HG03064 (cell line): ENCODE measurements around the gene SLC35E2B.
"Not testable (repeated sequence)": the region's sequence is repeated elsewhere in the genome, so short reads cannot be mapped to it uniquely, and the experiment has no call there.

ENCODE experiments used
- ATAC-seq: cut with Tn5 transposase; IDR thresholded peaks from one replicate; pipeline ENCODE4 v1.9.1; 2021; ENCODE audit warnings: low read depth; ENCODE audit not compliant: unreplicated experiment

SLC35E2B gene

DNA sequence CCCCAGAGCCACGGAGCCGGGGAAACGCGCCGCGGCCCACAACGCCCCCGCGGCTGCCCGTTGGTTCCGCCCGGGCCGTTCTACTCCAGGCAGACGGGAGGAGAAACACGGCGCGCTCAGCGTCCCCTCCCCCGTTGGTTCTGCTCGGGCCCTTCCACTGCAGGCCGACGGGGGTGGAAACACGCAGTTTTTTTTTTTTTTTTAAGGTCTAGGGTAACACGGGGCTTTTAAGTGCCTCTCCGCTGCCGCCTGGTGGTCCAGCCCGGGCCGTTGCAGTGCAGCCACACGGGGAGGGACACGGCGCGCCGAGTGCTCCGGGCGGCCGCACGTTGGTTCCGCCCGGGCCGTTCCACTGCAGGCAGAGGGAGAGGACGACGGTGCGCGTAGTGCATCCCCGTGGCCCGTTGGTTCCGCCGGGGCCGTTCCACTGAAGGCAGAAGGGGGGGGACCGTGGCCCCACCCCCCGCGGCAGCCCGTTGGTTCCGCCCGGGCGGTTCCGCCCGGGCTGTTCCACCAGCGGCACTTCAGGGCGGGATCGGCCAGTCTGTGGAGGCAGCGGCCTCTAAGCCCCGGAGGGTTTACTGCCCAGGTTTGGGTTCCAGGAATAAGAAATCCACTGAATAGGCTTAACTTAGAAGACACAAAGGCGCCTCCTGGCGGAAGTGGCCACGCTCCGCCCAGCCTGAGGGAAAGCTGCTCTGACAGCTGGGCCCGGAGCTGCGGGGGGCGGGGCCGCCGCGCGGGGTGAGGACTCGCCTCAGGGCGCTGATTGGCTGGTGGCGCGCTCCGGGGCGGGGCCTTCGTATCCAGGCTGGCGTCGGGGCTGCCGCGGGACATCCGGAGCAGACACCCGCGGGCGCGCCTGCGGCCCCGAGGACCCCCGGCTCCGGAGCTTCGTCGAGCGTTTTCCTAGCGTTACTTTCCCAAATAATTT lies at the start of gene SLC35E2B:
Gene SLC35E2B (minus strand): TSS at position 82 of the 934 bp plus-strand sequence. CDS start 16,096 bp downstream, outside the sequence.
- ATAC-seq = peak; percentile 77

DNA sequence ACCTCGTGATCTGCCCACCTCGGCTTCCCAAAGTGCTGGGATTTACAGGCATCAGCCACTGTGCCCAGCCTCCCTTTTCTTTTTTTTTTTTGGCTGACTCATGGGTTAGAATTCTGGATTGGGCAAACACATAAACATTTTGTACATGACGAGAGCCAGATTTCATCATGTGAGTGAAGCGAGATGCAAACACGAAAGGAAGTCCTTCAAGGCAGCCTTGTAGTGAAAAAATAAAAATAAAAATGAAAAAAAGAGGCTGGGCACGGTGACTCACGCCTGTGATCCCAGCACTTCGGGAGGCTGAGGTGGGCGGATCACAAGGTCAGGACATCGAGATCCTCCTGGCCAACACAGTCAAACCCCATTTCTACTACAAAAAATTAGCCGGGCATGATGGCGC lies 48.4 kb upstream of the SLC35E2B start:
- ATAC-seq = not testable (repeated sequence)

DNA sequence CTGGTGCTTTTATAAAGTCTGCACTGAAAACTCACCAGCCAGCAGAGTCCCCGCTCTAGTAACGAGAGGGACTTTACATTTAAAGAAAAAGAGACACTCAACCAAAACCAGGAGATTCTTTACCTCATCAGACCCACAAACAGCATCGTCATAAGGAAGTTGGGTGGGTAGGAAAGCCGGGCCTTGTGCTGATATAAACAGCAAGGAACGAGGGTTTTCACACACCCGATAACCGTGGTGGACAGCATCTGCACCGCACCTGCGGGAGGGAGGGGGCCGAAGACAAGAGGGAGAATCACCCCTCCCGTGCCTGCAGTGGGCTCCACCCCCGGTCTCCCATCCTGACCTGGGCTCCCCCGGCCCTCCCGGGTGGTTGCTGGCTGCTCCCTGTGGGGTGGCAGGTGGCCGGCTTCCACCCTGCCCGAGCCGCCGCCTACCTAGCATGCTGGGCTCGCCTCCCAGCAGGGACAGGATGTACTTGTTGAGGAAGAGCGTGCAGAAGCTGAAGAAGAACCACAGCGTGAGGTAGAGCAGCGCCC lies 46.3 kb upstream of the SLC35E2B start:
- not testable (repeated sequence) for ATAC-seq

DNA sequence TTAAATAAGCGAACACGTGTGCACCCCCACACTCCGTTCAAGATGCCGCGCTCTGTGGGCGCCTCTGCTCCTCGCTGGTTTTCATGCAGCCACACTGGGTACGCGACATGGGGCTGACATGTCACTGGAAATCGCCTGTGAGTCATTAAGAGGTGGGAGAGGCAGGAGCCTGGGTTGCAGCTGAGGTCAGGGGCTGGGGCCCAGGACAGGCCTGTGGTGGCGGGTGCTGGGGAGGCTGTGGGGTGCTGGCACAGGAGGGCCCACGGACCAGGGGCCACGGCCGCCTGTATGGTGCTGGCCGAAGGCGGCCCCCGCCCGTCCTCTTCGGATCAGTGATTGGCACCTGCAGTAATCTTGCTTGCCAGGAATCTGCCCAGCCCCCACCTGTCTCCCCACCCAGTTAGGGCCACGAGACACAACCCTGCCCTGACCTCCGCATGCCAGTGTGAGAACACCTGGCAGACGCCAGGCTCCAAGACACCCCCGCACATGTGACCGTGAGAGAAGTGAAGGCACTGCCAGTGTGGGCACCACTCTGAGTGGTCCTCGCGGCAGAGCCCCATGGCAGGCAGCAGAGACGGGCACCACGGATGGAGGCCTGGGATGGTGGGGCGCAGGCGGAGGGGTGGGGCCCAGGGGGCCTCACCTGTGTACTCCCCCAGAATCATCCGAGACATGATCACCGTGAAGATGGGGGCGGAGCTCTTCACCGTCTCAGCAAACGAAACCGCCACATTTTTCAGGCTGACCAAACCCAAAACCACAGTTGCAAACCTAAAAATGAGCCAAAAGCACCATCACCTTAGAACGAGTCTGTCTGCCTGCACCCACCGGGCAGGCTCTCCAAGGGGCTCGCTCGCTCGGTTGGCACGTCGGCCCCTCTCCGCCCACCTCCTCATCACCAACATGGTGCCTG lies 45.3 kb upstream of the SLC35E2B start:
- not testable (repeated sequence) for ATAC-seq

DNA sequence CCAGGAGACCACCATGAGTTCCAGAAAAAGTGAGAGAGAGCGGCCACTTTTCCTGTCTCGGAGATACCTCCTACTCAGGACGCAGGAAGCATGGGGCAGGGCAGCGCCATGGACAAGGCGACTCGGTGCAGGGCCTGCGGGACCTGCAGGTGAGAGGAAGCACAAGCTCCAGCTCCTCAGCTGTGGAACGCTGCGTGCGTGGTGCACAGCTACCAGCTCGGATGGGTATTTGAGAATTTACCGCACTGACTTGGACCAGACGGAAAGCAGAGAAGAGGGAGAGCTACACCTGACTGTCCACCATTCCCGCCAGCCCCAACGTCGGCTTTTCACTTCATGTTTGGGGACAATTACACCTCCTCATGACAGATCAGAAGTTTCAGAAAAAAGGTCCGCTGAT lies 39.8 kb upstream of the SLC35E2B start:
- no peak for ATAC-seq

DNA sequence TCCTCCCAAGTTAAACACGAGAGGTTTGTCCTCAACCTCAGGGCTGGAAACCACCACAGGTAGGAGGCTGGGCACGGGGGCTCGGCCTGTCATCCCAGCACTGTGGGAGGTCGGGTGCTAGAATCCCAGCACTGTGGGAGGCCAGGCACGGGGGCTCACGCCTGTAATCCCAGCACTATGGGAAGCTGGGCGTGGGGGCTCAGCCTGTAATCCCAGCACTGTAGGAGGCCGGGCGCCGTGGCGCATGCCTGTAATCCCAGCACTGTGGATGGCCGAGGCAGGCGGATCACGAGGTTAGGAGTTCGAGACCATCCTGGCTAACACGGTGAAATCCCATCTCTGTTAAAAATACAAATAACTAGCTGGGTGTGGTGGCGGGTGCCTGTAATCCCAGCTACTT lies 38.3 kb upstream of the SLC35E2B start:
- no peak for ATAC-seq

DNA sequence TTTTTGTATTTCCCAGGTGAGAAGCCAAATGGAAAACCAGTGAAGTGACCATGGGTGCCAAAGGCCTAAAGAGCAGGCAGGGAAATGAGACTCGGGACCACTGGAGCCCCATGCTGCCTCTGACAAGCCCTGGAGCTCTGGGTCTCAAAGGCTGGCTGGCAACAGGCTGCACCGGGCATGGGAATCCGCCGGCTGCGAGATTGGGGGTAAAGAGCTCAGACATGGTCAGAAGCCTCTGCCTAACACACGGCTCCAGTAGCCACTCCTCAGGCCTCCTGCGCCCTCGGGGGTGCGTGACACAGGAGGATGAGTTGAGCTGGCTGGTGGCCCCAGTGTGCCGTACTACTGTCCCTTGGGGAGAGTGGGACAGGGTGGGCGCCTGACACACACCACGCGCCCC lies 37.6 kb upstream of the SLC35E2B start:
- not testable (repeated sequence) for ATAC-seq

DNA sequence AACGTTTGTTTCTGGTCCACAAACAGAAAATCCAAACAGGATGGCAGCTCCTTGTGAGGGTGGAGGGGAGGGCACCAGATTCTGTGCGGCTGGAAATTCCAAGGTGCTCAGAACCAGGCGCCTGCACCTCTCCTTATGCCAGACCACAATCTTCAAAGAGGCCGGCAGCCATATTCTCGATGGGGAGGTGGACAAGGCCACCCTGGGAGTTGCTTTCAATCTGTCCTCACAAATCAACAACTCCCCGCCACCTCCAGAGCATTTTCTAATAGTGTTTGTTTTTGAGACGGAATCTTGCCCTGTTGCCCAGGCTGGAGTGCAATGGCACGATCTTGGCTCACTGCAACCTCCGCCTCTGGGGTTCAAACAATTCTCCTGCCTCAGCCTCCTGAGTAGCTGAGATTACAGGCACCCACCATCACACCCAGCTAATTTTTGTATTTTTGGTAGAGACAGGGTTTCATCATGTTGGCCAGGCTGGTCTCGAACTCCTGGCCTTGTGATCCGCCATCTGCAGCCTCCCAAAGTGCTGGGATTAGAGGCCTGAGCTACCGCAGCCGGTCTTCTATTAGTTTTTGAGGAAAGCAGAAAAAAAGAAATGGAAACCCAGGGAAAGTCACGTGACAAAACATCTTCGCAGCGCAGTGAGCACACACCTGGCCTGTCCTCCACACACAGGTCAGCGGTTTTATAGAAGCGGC lies 36.7 kb upstream of the SLC35E2B start:
- ATAC-seq = not testable (repeated sequence)

DNA sequence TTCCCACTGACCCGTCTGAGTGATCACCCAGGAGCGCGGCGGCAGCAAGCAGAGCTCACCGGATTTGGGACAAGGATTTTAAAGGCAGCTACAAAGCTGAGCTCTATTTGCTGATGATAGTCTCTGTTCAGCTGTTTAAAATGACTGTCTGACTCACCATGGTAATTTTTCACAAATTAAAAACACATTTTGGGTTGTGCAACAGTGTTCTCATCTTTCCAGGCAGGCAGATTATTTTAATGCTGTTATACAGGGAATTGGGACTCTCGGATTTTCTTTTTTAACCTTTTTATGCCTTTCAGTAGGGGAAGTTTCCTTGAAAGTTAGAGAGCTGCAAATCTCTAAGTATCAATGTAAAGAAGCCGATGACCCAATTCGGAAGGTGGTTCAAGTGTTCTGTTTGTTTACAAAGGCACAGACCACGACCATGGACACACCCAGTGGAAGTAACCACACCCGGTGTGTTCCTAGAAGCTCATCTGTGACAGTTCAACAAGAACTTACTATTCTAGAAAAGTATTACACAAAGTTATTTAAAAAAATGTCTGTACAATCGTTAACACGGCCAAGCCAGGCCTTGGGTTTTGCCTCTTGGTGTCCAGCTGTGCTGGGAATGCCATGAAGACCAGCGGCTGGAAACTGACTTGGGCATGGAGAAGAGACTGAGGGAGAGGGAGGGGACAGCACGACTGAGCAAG lies 35.9 kb upstream of the SLC35E2B start:
- not testable (repeated sequence) for ATAC-seq

DNA sequence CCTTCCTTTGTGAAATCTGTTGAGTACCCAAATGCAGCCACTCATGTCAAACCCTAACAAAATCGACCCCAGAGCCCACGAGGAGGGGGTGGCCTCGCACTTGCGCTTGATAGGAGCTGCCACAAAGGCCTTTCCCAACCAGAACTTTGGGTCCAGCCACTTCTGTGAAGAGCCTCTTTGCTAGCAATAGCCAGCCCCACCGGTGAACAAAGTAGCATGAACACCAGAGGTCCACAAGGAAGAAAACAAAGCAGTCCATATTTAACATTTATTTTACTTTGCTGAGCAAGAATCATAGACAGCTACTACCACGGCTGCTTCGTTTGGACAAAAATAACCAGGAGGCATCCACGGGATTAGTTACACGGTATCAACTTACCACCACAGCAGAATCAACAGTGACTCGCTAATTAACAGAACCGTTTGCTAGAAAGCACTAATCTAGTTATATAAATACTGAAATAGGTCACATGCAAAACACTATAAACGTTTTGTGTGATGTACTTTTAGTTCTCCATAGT lies 34.6 kb upstream of the SLC35E2B start:
- ATAC-seq = not testable (repeated sequence)

DNA sequence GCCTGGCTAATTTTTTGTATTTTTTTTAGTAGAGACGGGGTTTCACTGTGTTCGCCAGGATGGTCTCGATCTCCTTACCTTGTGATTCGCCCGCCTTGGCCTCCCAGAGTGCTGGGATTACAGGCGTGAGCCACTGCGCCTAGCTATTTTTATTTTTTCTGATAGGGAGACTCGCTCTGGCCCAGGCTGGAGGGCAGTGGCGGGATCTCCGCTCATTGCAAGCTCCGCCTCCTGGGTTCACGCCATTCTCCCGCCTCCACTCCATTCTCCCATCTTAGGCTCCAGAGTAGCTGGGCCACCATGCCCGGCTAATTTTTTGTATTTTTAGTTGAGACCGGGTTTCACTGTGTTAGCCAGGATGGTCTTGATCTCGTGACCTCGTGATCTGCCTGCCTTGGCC lies 33.5 kb upstream of the SLC35E2B start:
- ATAC-seq = not testable (repeated sequence)

DNA sequence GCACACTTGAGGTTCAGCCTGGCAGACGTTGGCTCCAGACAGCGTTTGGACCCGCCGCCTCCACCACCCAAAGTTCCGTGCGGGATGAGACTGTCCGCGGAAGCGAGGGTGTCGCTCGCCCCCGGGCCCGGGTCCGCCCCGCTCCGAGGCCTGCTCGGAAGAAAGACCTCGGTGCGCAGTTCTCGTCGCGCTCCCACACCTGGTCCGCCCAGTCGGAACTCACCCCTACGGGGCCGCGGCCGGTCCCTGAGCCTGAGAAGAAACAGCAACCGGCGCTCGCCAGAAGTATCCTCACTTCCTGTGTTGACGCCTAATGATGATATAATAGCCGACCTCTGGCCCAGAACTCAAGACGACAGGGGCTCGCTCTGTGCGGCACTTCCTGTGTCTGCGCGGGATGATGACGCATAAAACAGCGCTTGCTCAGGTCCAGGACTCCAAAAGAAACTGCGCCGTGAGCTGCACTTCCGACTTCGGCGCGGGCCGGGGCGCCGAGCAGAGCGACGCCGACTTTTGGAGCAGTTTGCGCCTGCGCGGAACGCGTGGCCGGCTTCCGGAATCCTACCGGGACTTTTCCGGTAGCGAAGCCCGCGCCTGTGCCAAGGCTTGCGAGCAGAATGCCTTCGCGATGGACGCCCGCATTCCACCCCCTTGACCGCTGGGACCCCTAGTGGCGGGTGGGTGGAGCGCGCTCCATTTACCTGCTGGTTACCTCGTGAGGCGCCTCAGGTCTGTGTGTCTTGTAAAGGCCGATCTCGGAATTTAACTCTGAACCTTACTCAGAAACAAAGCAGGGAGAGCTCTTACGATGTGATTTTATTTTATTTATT lies 31.7 kb upstream of the SLC35E2B start, which contains the start of gene CDK11A:
Gene CDK11A (minus strand): TSS at position 323 of the 830 bp plus-strand sequence. CDS start 1,539 bp downstream, outside the sequence.
- peak; percentile 75 for ATAC-seq

DNA sequence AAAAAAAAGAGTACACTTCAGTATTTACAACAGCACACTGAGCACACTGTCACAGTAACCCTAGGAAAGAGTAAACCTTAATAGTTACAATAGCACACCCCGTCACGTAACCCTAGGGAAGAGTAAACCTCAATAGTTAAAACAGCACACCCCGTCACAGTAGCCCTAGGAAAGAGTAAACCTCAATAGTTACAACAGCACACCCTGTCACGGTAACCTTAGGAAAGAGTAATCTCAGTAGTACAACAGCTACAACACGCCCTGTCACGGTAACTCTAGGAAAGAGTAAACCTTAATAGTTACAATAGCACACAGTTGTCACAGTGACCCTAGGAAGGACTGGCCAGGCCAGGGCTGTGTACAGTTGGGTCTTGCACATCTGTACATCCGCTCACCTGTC lies 28.6 kb upstream of the SLC35E2B start:
- ATAC-seq = no peak

DNA sequence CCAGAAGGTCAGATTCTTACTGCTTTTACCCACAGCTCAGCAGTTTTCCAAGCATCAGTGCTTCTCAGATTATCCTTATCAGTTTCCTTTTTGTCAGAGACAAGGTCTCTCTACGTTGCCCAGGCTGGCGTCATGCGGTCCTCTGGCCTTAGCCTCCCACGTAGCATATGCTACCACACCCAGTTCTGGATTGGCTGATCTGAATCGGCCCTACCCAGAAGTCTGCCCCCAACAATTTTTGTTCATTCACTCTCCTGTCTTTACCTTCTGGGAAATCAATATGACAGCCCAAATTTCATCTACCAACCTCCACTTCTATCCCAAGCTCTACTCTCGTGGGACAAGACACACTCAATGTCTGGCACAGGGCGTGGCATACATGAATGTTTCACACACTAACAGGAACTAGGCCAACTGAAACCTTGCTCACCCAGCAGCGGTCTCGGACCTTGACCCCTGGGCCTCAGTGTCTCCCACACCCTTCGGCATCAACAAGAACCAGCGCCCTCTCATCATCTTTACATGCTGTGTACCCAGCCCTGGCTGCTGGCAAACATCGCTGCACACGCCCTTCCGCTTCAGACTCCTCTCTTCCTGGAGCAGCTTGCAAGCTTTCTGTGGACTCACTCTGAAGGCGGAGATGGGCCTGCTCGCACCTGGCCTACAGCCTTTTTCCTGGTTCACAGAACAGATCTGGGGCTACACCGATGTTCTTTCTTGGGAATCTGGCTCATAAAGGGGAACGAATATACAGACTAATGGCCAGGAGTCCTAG lies 22.7 kb upstream of the SLC35E2B start:
- ATAC-seq = not testable (repeated sequence)

DNA sequence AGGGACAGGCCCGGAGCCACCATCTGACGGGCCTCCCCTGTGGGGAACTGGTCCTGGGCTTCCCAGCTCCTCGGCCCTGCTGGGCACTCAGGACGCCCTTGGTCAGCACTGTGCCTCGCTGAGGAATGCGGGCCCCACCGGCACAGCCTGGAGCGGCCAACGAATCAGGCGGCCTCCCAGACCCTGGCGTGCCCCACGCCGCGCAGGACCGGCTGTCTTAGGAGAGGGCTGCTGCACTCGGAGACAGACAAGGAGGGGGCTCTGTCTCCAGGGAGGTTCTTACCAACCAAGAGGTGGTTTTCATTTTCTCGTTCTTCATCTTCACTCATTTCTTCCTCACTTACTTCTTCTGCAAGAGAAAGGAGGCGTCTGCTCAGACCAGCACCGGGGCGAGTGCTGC lies 15.3 kb upstream of the SLC35E2B start:
- ATAC-seq = not testable (repeated sequence)

DNA sequence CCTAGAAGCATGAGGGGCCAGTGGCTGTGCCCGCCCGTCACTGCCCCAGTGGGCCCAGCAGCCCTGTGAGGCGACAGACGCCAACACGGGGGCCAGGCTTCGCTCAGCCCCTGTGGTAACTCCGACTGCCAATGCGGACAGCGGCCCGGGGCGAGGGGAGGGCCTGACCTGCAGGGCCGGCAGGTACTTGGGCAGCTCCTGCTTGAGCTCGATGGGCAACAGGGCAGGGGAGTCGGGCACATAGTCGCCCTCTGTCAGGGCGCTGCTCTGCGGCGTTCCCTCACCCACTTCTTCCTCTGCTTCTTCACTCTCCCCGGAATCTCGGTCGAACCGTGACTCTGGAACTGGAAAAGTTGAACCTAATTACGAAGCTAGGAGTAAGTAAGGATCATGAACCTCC lies 14.6 kb upstream of the SLC35E2B start:
- not testable (repeated sequence) for ATAC-seq

DNA sequence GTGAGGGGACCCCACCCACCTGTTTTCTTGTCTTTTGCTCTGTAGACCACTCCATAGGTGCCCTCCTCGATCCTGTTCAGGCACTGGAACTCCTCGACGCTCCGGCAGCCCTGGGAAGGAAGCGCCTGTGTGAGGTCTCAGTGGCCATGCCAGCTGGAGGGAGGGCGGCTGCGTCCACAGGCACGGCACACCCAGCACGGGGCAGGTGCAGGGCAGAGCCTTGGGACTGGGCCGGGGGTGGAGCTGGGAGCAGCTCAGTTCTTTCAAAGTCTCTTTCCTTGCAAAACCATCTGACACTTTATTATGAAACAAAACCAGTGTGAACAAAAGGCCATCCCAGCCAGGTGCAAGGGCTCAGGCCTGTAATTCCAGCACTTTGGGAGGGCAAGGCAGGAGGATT lies 13.0 kb upstream of the SLC35E2B start:
- not testable (repeated sequence) for ATAC-seq
